ENCODE data around the gene RAD23B. TPM values are rescaled to one million over a fixed set of nuclear protein-coding genes. Genes with fewer than 3 reads are reported as not detected.

The RAD23B gene
- total RNA-seq, 1 experiment from 2014 or later, result 251 TPM

- TF ChIP-seq TCF7L2 (IDR thresholded peaks at IDR 0.05; ENCODE audit: borderline replicate concordance, extremely low read depth, insufficient read depth, insufficient read length) (no peak), ELF1 (IDR thresholded peaks at IDR 0.05; ENCODE audit: borderline replicate concordance, low read depth) (no peak), CEBPB (IDR thresholded peaks at IDR 0.05; ENCODE audit: low read depth) (no peak)
- TF ChIP-seq, protein P1, sequence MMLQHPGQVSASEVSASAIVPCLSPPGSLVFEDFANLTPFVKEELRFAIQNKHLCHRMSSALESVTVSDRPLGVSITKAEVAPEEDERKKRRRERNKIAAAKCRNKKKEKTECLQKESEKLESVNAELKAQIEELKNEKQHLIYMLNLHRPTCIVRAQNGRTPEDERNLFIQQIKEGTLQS (IDR thresholded peaks at IDR 0.05), result no peak
- TF ChIP-seq, protein P2, sequence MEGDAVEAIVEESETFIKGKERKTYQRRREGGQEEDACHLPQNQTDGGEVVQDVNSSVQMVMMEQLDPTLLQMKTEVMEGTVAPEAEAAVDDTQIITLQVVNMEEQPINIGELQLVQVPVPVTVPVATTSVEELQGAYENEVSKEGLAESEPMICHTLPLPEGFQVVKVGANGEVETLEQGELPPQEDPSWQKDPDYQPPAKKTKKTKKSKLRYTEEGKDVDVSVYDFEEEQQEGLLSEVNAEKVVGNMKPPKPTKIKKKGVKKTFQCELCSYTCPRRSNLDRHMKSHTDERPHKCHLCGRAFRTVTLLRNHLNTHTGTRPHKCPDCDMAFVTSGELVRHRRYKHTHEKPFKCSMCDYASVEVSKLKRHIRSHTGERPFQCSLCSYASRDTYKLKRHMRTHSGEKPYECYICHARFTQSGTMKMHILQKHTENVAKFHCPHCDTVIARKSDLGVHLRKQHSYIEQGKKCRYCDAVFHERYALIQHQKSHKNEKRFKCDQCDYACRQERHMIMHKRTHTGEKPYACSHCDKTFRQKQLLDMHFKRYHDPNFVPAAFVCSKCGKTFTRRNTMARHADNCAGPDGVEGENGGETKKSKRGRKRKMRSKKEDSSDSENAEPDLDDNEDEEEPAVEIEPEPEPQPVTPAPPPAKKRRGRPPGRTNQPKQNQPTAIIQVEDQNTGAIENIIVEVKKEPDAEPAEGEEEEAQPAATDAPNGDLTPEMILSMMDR (IDR thresholded peaks at IDR 0.05 in 2 of 3, conservative IDR thresholded peaks at IDR 0.05 in 1 of 3; ENCODE audit: borderline replicate concordance in 1 of 3, insufficient read depth in 1 of 3, low read depth in 2 of 3, low read length in 2 of 3), result no peak
- TF ChIP-seq, protein P3, sequence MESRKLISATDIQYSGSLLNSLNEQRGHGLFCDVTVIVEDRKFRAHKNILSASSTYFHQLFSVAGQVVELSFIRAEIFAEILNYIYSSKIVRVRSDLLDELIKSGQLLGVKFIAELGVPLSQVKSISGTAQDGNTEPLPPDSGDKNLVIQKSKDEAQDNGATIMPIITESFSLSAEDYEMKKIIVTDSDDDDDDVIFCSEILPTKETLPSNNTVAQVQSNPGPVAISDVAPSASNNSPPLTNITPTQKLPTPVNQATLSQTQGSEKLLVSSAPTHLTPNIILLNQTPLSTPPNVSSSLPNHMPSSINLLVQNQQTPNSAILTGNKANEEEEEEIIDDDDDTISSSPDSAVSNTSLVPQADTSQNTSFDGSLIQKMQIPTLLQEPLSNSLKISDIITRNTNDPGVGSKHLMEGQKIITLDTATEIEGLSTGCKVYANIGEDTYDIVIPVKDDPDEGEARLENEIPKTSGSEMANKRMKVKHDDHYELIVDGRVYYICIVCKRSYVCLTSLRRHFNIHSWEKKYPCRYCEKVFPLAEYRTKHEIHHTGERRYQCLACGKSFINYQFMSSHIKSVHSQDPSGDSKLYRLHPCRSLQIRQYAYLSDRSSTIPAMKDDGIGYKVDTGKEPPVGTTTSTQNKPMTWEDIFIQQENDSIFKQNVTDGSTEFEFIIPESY (IDR thresholded peaks at IDR 0.05; ENCODE audit: extremely low read depth, insufficient replicate concordance, low read length), result no peak
These were observed 90.7 kb downstream of the RAD23B start (continued) for GRCh38 chr9:107373809-107374208.

DNA sequence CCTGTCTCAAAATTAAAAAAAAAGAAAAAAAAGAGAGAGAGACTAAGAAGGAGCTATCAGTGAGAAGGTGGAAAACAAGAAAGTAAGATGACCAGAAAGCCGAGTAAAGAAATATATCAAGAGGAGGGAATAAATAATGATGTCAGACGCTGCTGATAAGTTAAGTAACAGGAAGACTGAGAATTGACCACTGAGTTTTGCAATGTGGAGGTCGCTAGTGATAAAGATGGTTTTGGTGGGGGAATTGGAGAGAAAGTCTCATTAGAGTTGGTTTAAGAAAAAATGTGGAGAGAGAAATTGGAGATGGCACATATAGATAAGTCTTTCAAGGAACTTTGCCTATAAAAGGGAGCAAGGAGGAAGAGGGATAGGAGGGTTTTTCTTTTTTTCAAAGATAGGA, 91.9 kb downstream of the RAD23B start:
- TF ChIP-seq SRF (IDR thresholded peaks at IDR 0.05; ENCODE audit: low read depth), result no peak
- TF ChIP-seq SP1 (IDR thresholded peaks at IDR 0.05; ENCODE audit: low read depth), result no peak
- no peak for TF ChIP-seq REST (IDR thresholded peaks at IDR 0.05; ENCODE audit: low read depth)

More for the DNA sequence above, 91.9 kb downstream of the RAD23B start:
- ChIA-PET RAD21 (ENCODE audit: low non-redundant PET in 1 of 2, low total read pairs in 2 of 2, uncharacterized antibody in 2 of 2, unreplicated experiment in 2 of 2) (no interaction called here), POLR2A (no interaction called here), CTCF (no interaction called here)
- intact Hi-C loops (cut with micrococcal nuclease), result no loop called here
- Histone ChIP-seq H3K9ac (ENCODE audit: low read length) (no peak overlapping the region), H3K27me3 (ENCODE audit: insufficient read depth, low read length) (no peaks in the 10 kb centered on the region), H3K27ac (ENCODE audit: low read depth, low read length) (no peak overlapping the region), H3K4me1 (ENCODE audit: control insufficient read depth in 1 of 2, insufficient read depth in 2 of 2, low read length in 2 of 2) (no peaks in the 10 kb centered on the region), H3K79me2 (ENCODE audit: insufficient read depth, low read length) (no peaks in the 10 kb centered on the region), H3K9me2 (ENCODE audit: insufficient read depth) (no peaks in the 10 kb centered on the region), H4K20me1 (ENCODE audit: insufficient read depth) (no peaks in the 10 kb centered on the region), H3K36me3 (ENCODE audit: control insufficient read depth in 1 of 2, insufficient read depth in 2 of 2, low read length in 2 of 2) (no peaks in the 10 kb centered on the region), H3K9me3 (ENCODE audit: control insufficient read depth in 1 of 2, insufficient read depth in 1 of 2, low read depth in 1 of 2, low read length in 2 of 2) (no peaks in the 10 kb centered on the region), H2AFZ (ENCODE audit: low read depth, low read length, poor library complexity, severe bottlenecking) (no peak overlapping the region), H3K4me2 (ENCODE audit: low read length) (no peak overlapping the region), H3K4me3 (replicated peaks in 1 of 2; ENCODE audit: low read depth in 1 of 2, low read length in 2 of 2) (no peak overlapping the region)
- DNase-seq (ENCODE audit: low read depth, low spot score), result no peak
- BruUV-seq (replicated peaks), result no TSS peak
- ATAC-seq, result no peak
